IMR-90 (cell line): ENCODE results near the gene GABRA4. TPM values are rescaled to one million over a fixed set of nuclear protein-coding genes. Genes with fewer than 3 reads are reported as not detected.
A peak's percentile ranks its signal among the peaks of the same experiment; 100 is the strongest.

ENCODE experiments used
- ATAC-seq: fragments of 200-7000 bp; cut with Tn5 transposase; 2 replicates; pipeline ENCODE4 v1.9.1; 2020; ENCODE audit warnings: low read depth, mild to moderate bottlenecking, moderate library complexity
- BruUV-seq: library from RNA; stranded (reverse); fragments of 400-500 nt; replicated peaks from 2 replicates; lab custom pipeline; 2021; lab: Mats Ljungman, UMichigan
- CTCF ChIA-PET: fragments of 300-600 bp; formaldehyde crosslinking; extraction: SDS; loops from one replicate; lab custom pipeline; 2021; ENCODE audit warnings: antibody characterized with exemption; lab: Yijun Ruan, JAX
- POLR2A ChIA-PET: fragments of 300-600 bp; sonication (Branson Sonifier 250); formaldehyde crosslinking; loops from one replicate; lab custom pipeline; 2022; ENCODE audit warnings: antibody characterized with exemption; ENCODE audit not compliant: unreplicated experiment; lab: Charles Lee
- DNase-seq: peaks from one replicate; pipeline ENCODE4 v3.0.0; 2013
- H2AFZ ChIP-seq: replicated peaks from 2 replicates; pipeline ENCODE3; 2013; ENCODE audit warnings: low read length, mild to moderate bottlenecking; ENCODE audit not compliant: poor library complexity
- H2AK5ac ChIP-seq: 2 replicates; pipeline ENCODE4 v1.6.1; 2013; ENCODE audit warnings: low read depth, low read length, inconsistent platforms
- H2AK9ac ChIP-seq: replicated peaks from 2 replicates; pipeline ENCODE3; 2013; ENCODE audit warnings: mild to moderate bottlenecking, low read depth, low read length, moderate library complexity; ENCODE audit not compliant: poor library complexity
- H2BK120ac ChIP-seq: 2 replicates; pipeline ENCODE4 v1.6.1; 2013; ENCODE audit warnings: low read depth, low read length, inconsistent platforms
- H2BK15ac ChIP-seq: 3 replicates; pipeline ENCODE4 v1.6.1; 2013; ENCODE audit warnings: low read depth, low read length, inconsistent platforms
- H2BK20ac ChIP-seq: 2 replicates; pipeline ENCODE4 v1.6.1; 2013; ENCODE audit warnings: low read depth, mild to moderate bottlenecking, inconsistent platforms, low read length, moderate library complexity
- H2BK5ac ChIP-seq: 2 replicates; pipeline ENCODE4 v1.6.1; 2013; ENCODE audit warnings: mild to moderate bottlenecking, low read depth, low read length, inconsistent platforms; ENCODE audit not compliant: poor library complexity, severe bottlenecking
- H3K14ac ChIP-seq: replicated peaks from 2 replicates; pipeline ENCODE4 v1.6.1; 2013; ENCODE audit warnings: low read depth, low read length, inconsistent platforms
- H3K18ac ChIP-seq: 2 replicates; pipeline ENCODE4 v1.6.1; 2013; ENCODE audit warnings: low read depth, low read length, control low read depth
- H3K23ac ChIP-seq: 2 replicates; pipeline ENCODE4 v1.6.1; 2013; ENCODE audit warnings: low read depth, low read length, inconsistent platforms
- H3K27ac ChIP-seq: 2 replicates; pipeline ENCODE4 v1.5.1; 2013; ENCODE audit warnings: mild to moderate bottlenecking, control low read depth, low read length; ENCODE audit not compliant: insufficient read depth
- H3K27me3 ChIP-seq: 2 replicates; pipeline ENCODE4 v1.6.1; 2013; ENCODE audit warnings: low read length; ENCODE audit not compliant: control insufficient read depth, insufficient read depth
- H3K36me3 ChIP-seq: 2 replicates; pipeline ENCODE4 v1.6.1; 2013; ENCODE audit warnings: low read length, mixed read lengths; ENCODE audit not compliant: control insufficient read depth, insufficient read depth
- H3K4ac ChIP-seq: 2 replicates; pipeline ENCODE4 v1.6.1; 2013; ENCODE audit warnings: low read depth, low read length, inconsistent platforms
- H3K4me1 ChIP-seq: 2 replicates; pipeline ENCODE4 v1.6.1; 2013; ENCODE audit warnings: low read length, mixed read lengths; ENCODE audit not compliant: control insufficient read depth, insufficient read depth
- H3K4me2 ChIP-seq: 2 replicates; pipeline ENCODE4 v1.6.1; 2013; ENCODE audit warnings: low read depth, mild to moderate bottlenecking, control low read depth, low read length, moderate library complexity
- H3K4me3 ChIP-seq: 2 replicates; pipeline ENCODE4 v1.5.1; 2013; ENCODE audit warnings: low read depth, mild to moderate bottlenecking, control low read depth, low read length, moderate library complexity; ENCODE audit not compliant: insufficient read depth
- H3K56ac ChIP-seq: 2 replicates; pipeline ENCODE4 v1.6.1; 2013; ENCODE audit warnings: low read length, inconsistent platforms; ENCODE audit not compliant: insufficient read depth; ENCODE audit errors: extremely low read depth
- H3K79me1 ChIP-seq, 2 experiments: 2 replicates each; pipeline ENCODE4 v1.6.1; 2013; ENCODE audit warnings: low read length in 2 of 2, inconsistent platforms in 1 of 2, low read depth in 1 of 2
- H3K9ac ChIP-seq: 2 replicates; pipeline ENCODE4 v1.6.1; 2013; ENCODE audit warnings: low read depth, low read length, control low read depth
- H3K9me1 ChIP-seq: 2 replicates; pipeline ENCODE4 v1.6.1; 2013; ENCODE audit warnings: low read length, inconsistent platforms; ENCODE audit not compliant: insufficient read depth
- H3K9me3 ChIP-seq: 2 replicates; pipeline ENCODE4 v1.6.1; 2013; ENCODE audit warnings: low read length; ENCODE audit not compliant: control insufficient read depth, insufficient read depth
- H4K20me1 ChIP-seq: 2 replicates; pipeline ENCODE4 v1.6.1; 2013; ENCODE audit warnings: low read length, inconsistent platforms; ENCODE audit not compliant: insufficient read depth
- H4K5ac ChIP-seq: 2 replicates; pipeline ENCODE4 v1.6.1; 2013; ENCODE audit warnings: mild to moderate bottlenecking, low read depth, low read length, control low read depth
- H4K8ac ChIP-seq, 2 experiments: 2 replicates each; pipeline ENCODE4 v1.6.1; 2013; ENCODE audit warnings: low read depth in 2 of 2, low read length in 2 of 2, control low read depth in 1 of 2, inconsistent platforms in 1 of 2
- H4K91ac ChIP-seq: 2 replicates; pipeline ENCODE4 v1.6.1; 2013; ENCODE audit warnings: low read depth, low read length, inconsistent platforms; ENCODE audit not compliant: insufficient read depth
- CEBPB ChIP-seq: IDR thresholded peaks from 2 replicates; pipeline ENCODE4 v1.6.1; 2012; ENCODE audit warnings: low read depth, low read length, improper control_type of control experiment
- MAZ ChIP-seq: IDR thresholded peaks from 2 replicates; pipeline ENCODE4 v1.6.1; 2012; ENCODE audit warnings: low read depth, mild to moderate bottlenecking, low read length, improper control_type of control experiment, moderate library complexity, borderline replicate concordance
- MXI1 ChIP-seq: IDR thresholded peaks from 2 replicates; pipeline ENCODE4 v1.6.1; 2012; ENCODE audit warnings: low read depth, mild to moderate bottlenecking, low read length, moderate library complexity, borderline replicate concordance
- NFE2L2 ChIP-seq: fragments of 150-350 bp; IDR thresholded peaks from 2 replicates; pipeline ENCODE4 v1.6.1; 2016; ENCODE audit warnings: low read depth, mild to moderate bottlenecking, low read length
- RAD21 ChIP-seq: IDR thresholded peaks from 2 replicates; pipeline ENCODE4 v1.6.1; 2012; ENCODE audit warnings: low read length, improper control_type of control experiment
- RFX5 ChIP-seq: IDR thresholded peaks from 2 replicates; pipeline ENCODE4 v1.8.0; 2012; ENCODE audit warnings: low read depth, mild to moderate bottlenecking, low read length, moderate library complexity
- SMC3 ChIP-seq: fragments of 150-350 bp; IDR thresholded peaks from 2 replicates; pipeline ENCODE4 v1.6.1; 2016; ENCODE audit warnings: low read depth, mild to moderate bottlenecking, antibody characterized with exemption, low read length, moderate library complexity
- WGBS, 2 experiments: methylation state at CpG; one replicate each; pipeline versions ENCODE4 v1.1.5 to v1.1.7; 2013; ENCODE audit warnings: missing lambda C conversion rate in 2 of 2; ENCODE audit not compliant: insufficient read length in 1 of 2; ENCODE audit errors: extremely low coverage in 2 of 2; 5-methylcytosine and 5-hydroxymethylcytosine counted together
- dilution Hi-C: fragments of 300-500 bp; cut with HindIII; formaldehyde crosslinking; loops from one replicate; pipeline ENCODE4 v1.14.3; 2018; ENCODE audit warnings: low sequenced_read_pairs; ENCODE audit not compliant: unreplicated experiment
- in situ Hi-C: fragments of 300-500 bp; cut with MboI; formaldehyde crosslinking; loops from 3 replicates; pipeline ENCODE4 v1.14.3; 2019; ENCODE audit warnings: low sequenced_read_pairs, inconsistent platforms, mixed read lengths
- intact Hi-C: fragments of 100-400 bp; cut with micrococcal nuclease; formaldehyde crosslinking; loops from 2 replicates; pipeline ENCODE4 v1.10.0; 2022
- polyA plus RNA-seq, 3 experiments: library from polyadenylated mRNA; depleted of rRNA; stranded (reverse); fragments of >200 nt; gene quantifications; 2 replicates each; pipeline ENCODE4 v1.2.3, GENCODE V29; 2012; ENCODE audit warnings: low replicate concordance in 1 of 3
- total RNA-seq: library from RNA; depleted of rRNA; stranded (reverse); fragments of >200 nt; gene quantifications from 2 replicates; pipeline ENCODE4 v1.2.3, GENCODE V29; 2012
- TF ChIP-seq, protein P1 (sequence below): conservative IDR thresholded peaks from 2 replicates; pipeline ENCODE4 v1.5.1; 2012; ENCODE audit warnings: mild to moderate bottlenecking, low read depth, low read length, improper control_type of control experiment
- TF ChIP-seq, protein P2 (sequence below): fragments of 150-350 bp; IDR thresholded peaks from 2 replicates; pipeline ENCODE4 v1.6.1; 2017; ENCODE audit warnings: mild to moderate bottlenecking, antibody characterized with exemption, low read length, low read depth

GABRA4 gene
- total and polyA plus RNA-seq, 2 of the 4 experiments (the other 2 are of a cell fraction) = 1.1 to 1.8 TPM

DNA sequence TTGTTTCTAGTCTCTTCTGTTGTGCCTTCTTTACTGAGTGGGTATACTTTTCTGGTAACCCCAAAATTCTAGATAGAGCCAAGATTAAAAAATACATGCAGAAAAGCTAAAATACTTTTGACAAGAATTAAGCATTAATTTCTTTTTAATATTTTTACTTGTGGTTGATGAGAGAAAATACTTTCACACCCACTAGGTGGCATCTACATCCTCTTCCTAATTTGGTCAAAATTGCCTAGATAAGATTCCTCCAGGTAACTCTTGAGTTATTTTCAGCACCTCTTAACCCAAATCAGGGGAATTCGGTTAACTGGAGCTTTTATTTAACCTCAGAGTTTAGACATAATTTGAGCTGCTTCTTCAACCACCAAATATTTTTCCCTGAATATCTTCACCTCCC, 55.9 kb downstream of the GABRA4 start:
- Histone ChIP-seq H3K9me3 (no peaks in the 10 kb centered on the region), H2BK120ac (no peak overlapping the region), H3K4me1 (no peaks in the 10 kb centered on the region), H2AK5ac (no peak overlapping the region), H2BK20ac (no peak overlapping the region), H4K8ac (no peak overlapping the region), H3K27ac (no peak overlapping the region), H3K23ac (no peak overlapping the region), H2BK5ac (no peak overlapping the region), H3K79me1 (no peaks in the 10 kb centered on the region), H3K4ac (no peak overlapping the region), H3K14ac (no peak overlapping the region), H3K27me3 (no peaks in the 10 kb centered on the region), H4K20me1 (no peaks in the 10 kb centered on the region), H2AK9ac (no peak overlapping the region), H3K18ac (no peak overlapping the region), H3K56ac (no peak overlapping the region), H3K36me3 (no peaks in the 10 kb centered on the region), H2BK15ac (no peak overlapping the region), H2AFZ (no peak overlapping the region), H4K91ac (no peak overlapping the region), H3K4me3 (no peak overlapping the region), H3K9me1 (no peaks in the 10 kb centered on the region), H4K5ac (no peak overlapping the region), H3K9ac (no peak overlapping the region), H3K4me2 (no peak overlapping the region)
- dilution Hi-C loops = no loop called here
- BruUV-seq = no TSS peak
- in situ Hi-C loops = loop anchor here (25.0 kb wide), 1 partner anchor 625 kb away; no protein-coding TSS in a partner anchor
- intact Hi-C loops = no loop called here
- CTCF ChIA-PET = interaction anchor here (0.9 to 1.1 kb wide), 2 partner anchors 15 to 185 kb away, joined by 3 read pairs; no protein-coding TSS in a partner anchor
- TF ChIP-seq RAD21 (peak; percentile 19; the same call in 1 of the 2 replicates), RFX5 (no peak), SMC3 (peak; percentile 22), NFE2L2 (no peak), MAZ (no peak), MXI1 (no peak), CEBPB (no peak)
- TF ChIP-seq, protein P1, sequence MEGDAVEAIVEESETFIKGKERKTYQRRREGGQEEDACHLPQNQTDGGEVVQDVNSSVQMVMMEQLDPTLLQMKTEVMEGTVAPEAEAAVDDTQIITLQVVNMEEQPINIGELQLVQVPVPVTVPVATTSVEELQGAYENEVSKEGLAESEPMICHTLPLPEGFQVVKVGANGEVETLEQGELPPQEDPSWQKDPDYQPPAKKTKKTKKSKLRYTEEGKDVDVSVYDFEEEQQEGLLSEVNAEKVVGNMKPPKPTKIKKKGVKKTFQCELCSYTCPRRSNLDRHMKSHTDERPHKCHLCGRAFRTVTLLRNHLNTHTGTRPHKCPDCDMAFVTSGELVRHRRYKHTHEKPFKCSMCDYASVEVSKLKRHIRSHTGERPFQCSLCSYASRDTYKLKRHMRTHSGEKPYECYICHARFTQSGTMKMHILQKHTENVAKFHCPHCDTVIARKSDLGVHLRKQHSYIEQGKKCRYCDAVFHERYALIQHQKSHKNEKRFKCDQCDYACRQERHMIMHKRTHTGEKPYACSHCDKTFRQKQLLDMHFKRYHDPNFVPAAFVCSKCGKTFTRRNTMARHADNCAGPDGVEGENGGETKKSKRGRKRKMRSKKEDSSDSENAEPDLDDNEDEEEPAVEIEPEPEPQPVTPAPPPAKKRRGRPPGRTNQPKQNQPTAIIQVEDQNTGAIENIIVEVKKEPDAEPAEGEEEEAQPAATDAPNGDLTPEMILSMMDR = peak; percentile 36
- TF ChIP-seq, protein P2, sequence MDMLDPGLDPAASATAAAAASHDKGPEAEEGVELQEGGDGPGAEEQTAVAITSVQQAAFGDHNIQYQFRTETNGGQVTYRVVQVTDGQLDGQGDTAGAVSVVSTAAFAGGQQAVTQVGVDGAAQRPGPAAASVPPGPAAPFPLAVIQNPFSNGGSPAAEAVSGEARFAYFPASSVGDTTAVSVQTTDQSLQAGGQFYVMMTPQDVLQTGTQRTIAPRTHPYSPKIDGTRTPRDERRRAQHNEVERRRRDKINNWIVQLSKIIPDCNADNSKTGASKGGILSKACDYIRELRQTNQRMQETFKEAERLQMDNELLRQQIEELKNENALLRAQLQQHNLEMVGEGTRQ = no peak
- DNase-seq (no peak), ATAC-seq (no peak)
- no CpG with 5 or more reads among the region's 1 CpG for WGBS, 2 experiments
- POLR2A ChIA-PET = no interaction called here
